Peyer's patch (tissue), 4 donors: ENCODE results near the gene BLCAP.
"Not testable (repeated sequence)": the region's sequence is repeated elsewhere in the genome, so short reads cannot be mapped to it uniquely, and the experiment has no call there.

Experiments
- CTCF ChIP-seq, 6 experiments: fragments of 450-650 bp in 4 of 6; fragments of 200-600 bp in 2 of 6; sonication (generic) in 1 of 6; IDR thresholded peaks; one replicate each; pipeline ENCODE4 v1.5.1; 2017 to 2019; ENCODE audit warnings: antibody characterized with exemption in 6 of 6, mild to moderate bottlenecking in 3 of 6, moderate library complexity in 1 of 6
- POLR2A ChIP-seq, 2 donors: fragments of 450-650 bp; IDR thresholded peaks; one replicate each; pipeline ENCODE4 v1.5.1; 2017; ENCODE audit warnings: antibody characterized with exemption in 2 of 2, mild to moderate bottlenecking in 2 of 2, moderate library complexity in 2 of 2

GRCh38 chr20:37472435-37472834 lies 55.2 kb downstream of the BLCAP start:
- TF ChIP-seq POLR2A, CTCF (IDR thresholded peaks at IDR 0.05): not testable (repeated sequence)
